Astrocyte (in vitro differentiated cells and primary cell): ENCODE measurements around the gene NDST4.

ENCODE experiments used
- CTCF ChIP-seq: IDR thresholded peaks from 2 replicates; pipeline ENCODE4 v1.5.1; 2011; ENCODE audit warnings: low read depth, mild to moderate bottlenecking, inconsistent platforms, low read length, moderate library complexity; ENCODE audit not compliant: insufficient read depth
- EZH2 ChIP-seq: IDR thresholded peaks from 2 replicates; pipeline ENCODE4 v1.6.1; 2012; ENCODE audit warnings: mild to moderate bottlenecking, low read length, inconsistent platforms; ENCODE audit not compliant: insufficient read depth

GRCh38 chr4:115117651-115118050 lies 4.2 kb upstream of the NDST4 start:
- TF ChIP-seq CTCF: no peak
- no peak for TF ChIP-seq EZH2
